ENCODE measurements around the gene CANX.

DNA sequence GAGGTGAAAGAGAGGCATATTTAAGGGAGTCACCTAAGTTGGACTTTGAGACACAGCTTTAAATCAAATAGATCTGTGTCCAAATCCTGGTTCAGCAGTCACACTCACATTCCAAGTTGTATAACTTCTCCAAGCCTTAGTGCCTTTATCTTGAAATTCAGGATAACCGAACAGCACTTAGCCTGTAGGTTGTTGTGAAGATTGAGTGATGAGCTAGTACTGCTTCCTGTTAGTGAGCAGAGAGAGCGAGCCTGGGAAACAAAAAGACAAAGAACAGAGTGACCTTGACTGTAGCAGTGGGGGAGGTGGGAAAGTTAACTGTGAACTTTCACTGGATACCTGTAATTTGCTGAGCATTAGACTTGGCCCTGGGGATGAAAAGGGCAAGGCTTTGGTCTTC is 56.3 kb downstream of the CANX start:
- TF ChIP-seq, protein P1, sequence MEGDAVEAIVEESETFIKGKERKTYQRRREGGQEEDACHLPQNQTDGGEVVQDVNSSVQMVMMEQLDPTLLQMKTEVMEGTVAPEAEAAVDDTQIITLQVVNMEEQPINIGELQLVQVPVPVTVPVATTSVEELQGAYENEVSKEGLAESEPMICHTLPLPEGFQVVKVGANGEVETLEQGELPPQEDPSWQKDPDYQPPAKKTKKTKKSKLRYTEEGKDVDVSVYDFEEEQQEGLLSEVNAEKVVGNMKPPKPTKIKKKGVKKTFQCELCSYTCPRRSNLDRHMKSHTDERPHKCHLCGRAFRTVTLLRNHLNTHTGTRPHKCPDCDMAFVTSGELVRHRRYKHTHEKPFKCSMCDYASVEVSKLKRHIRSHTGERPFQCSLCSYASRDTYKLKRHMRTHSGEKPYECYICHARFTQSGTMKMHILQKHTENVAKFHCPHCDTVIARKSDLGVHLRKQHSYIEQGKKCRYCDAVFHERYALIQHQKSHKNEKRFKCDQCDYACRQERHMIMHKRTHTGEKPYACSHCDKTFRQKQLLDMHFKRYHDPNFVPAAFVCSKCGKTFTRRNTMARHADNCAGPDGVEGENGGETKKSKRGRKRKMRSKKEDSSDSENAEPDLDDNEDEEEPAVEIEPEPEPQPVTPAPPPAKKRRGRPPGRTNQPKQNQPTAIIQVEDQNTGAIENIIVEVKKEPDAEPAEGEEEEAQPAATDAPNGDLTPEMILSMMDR (IDR thresholded peaks at IDR 0.05), result no peak
- no peak for TF ChIP-seq EP300 (IDR thresholded peaks at IDR 0.05)

Measured in suprapubic skin (tissue), 3 donors.